K562 (cell line): Measurements from ENCODE around the gene ABHD14A. TPM values are rescaled to one million over a fixed set of nuclear protein-coding genes. Genes with fewer than 3 reads are reported as not detected.
A peak's percentile ranks its signal among the peaks of the same experiment; 100 is the strongest.

ENCODE experiments used
- ARID1B ChIP-seq: fragments of 450-650 bp; IDR thresholded peaks from 2 replicates; pipeline ENCODE4 v1.6.1; 2016; ENCODE audit warnings: antibody characterized with exemption, mild to moderate bottlenecking, inconsistent platforms
- CAMTA2 ChIP-seq: fragments of 250-450 bp; sonication (Bioruptor Pico); conservative IDR thresholded peaks from 2 replicates; pipeline ENCODE4 v1.5.1; 2022
- CBX8 ChIP-seq: fragments of 200-600 bp; sonication (generic); IDR thresholded peaks from 2 replicates; pipeline ENCODE4 v1.6.1; 2012; ENCODE audit warnings: borderline replicate concordance, mixed run types, low read depth, mild to moderate bottlenecking, moderate library complexity, mixed read lengths, low read length, control low read depth, inconsistent platforms; ENCODE audit not compliant: poor library complexity, severe bottlenecking; ENCODE audit errors: extremely low read depth
- CXXC5 ChIP-seq: fragments of 250-450 bp; sonication (Bioruptor Pico); IDR thresholded peaks from 2 replicates; pipeline ENCODE4 v1.8.0; 2022; ENCODE audit warnings: inconsistent platforms, mild to moderate bottlenecking, moderate library complexity
- ELF1 ChIP-seq: fragments of 200-800 bp; sonication (Bioruptor generic); IDR thresholded peaks from 2 replicates; pipeline ENCODE4 v1.6.1; 2016; ENCODE audit warnings: missing genetic modification characterization, missing compliant biosample characterization
- KLF16 ChIP-seq: IDR thresholded peaks from 2 replicates; pipeline ENCODE4 v1.6.1; 2016; ENCODE audit warnings: antibody characterized with exemption
- L3MBTL2 ChIP-seq: fragments of 450-650 bp; IDR thresholded peaks from 2 replicates; pipeline ENCODE4 v1.6.1; 2016; ENCODE audit warnings: mild to moderate bottlenecking, moderate library complexity
- RAD21 ChIP-seq, 2 experiments: fragments of 250-450 bp in 1 of 2; fragments of 450-650 bp in 1 of 2; sonication (Bioruptor Pico) in 1 of 2; formaldehyde crosslinking in 1 of 2; IDR thresholded peaks in 1 of 2; conservative IDR thresholded peaks in 1 of 2; 2 replicates each; pipeline versions ENCODE4 v1.4.0 to v1.8.0; 2020 to 2022; ENCODE audit warnings: mild to moderate bottlenecking in 2 of 2, moderate library complexity in 1 of 2
- RFX7 ChIP-seq: fragments of 250-450 bp; sonication (Bioruptor Pico); IDR thresholded peaks from 2 replicates; pipeline ENCODE4 v1.5.1; 2021; ENCODE audit warnings: mild to moderate bottlenecking
- SAP30 ChIP-seq: fragments of 200-600 bp; sonication (generic); IDR thresholded peaks from 2 replicates; pipeline ENCODE4 v1.6.1; 2012; ENCODE audit warnings: borderline replicate concordance, low read depth, mild to moderate bottlenecking, moderate library complexity, low read length, control low read depth, inconsistent platforms; ENCODE audit not compliant: insufficient read depth, poor library complexity, severe bottlenecking
- SIN3B ChIP-seq: fragments of 450-650 bp; IDR thresholded peaks from 2 replicates; pipeline ENCODE4 v1.6.1; 2017; ENCODE audit warnings: low read depth, mild to moderate bottlenecking, moderate library complexity
- SNIP1 ChIP-seq: fragments of 450-650 bp; IDR thresholded peaks from 2 replicates; pipeline ENCODE4 v1.7.1; 2017; ENCODE audit warnings: low read depth, mild to moderate bottlenecking
- ZNF23 ChIP-seq: fragments of 250-450 bp; sonication (Bioruptor Pico); IDR thresholded peaks from 2 replicates; pipeline ENCODE4 v1.4.0; 2020; ENCODE audit warnings: mild to moderate bottlenecking
- polyA plus RNA-seq, 8 experiments: library from polyadenylated mRNA; depleted of rRNA in 4 of 8; stranded (reverse) in 5 of 8; unstranded in 3 of 8; fragments of >200 nt; fragmentation: Nextera tagmentation in 2 of 8; fragmentation: Illumina TruSeq in 1 of 8; extraction: Ambion mirVana in 2 of 8; extraction: Trizol in 1 of 8; gene quantifications; 2 replicates each; pipeline versions ENCODE4 v1.2.1 to v1.2.3, GENCODE V29; 2011 to 2014; ENCODE audit warnings: inconsistent platforms in 1 of 8, missing spikeins in 1 of 8
- total RNA-seq, 7 experiments: library from RNA; depleted of rRNA in 6 of 7; stranded (reverse); fragments of >200 nt in 6 of 7; fragmentation: Illumina TruSeq in 2 of 7; extraction: Trizol in 2 of 7; gene quantifications; 2 replicates each; pipeline versions ENCODE4 v1.2.1 to v1.2.3, GENCODE V29; 2011 to 2021; ENCODE audit warnings: low replicate concordance in 1 of 7
- TF ChIP-seq, protein P1 (sequence below): fragments of 150-350 bp; IDR thresholded peaks from 2 replicates; pipeline ENCODE4 v1.6.1; 2014; ENCODE audit warnings: low read depth, mild to moderate bottlenecking, low read length, borderline replicate concordance
- TF ChIP-seq, protein P2 (sequence below): fragments of 450-650 bp; IDR thresholded peaks from 2 replicates; pipeline ENCODE4 v1.6.1; 2016; ENCODE audit warnings: low read depth, mild to moderate bottlenecking, moderate library complexity
- TF ChIP-seq, protein P3 (sequence below), 2 experiments: IDR thresholded peaks; 2 replicates each; pipeline ENCODE4 v1.6.1; 2011; ENCODE audit warnings: borderline replicate concordance in 1 of 2, control low read depth in 1 of 2, low read depth in 1 of 2, low read length in 1 of 2, mild to moderate bottlenecking in 1 of 2, mixed read lengths in 1 of 2, moderate library complexity in 1 of 2; ENCODE audit not compliant: insufficient read depth in 1 of 2, insufficient read length in 1 of 2, poor library complexity in 1 of 2, severe bottlenecking in 1 of 2; ENCODE audit errors: extremely low read depth in 1 of 2
- TF ChIP-seq, protein P4 (sequence below), 2 experiments: fragments of 450-650 bp; conservative IDR thresholded peaks; 2 replicates each; pipeline ENCODE4 v1.6.1; 2017; ENCODE audit warnings: mild to moderate bottlenecking in 2 of 2, moderate library complexity in 2 of 2
- TF ChIP-seq, protein P5 (sequence below): sonication (generic); formaldehyde crosslinking; IDR thresholded peaks from 2 replicates; pipeline ENCODE4 v1.9.0; 2022; ENCODE audit warnings: mild to moderate bottlenecking, missing genetic modification reagents

ABHD14A gene
- total and polyA plus RNA-seq, 9 of the 15 experiments (the other 6 are each of a cell fraction or from before 2014, with no cell fraction given) = 0.90 to 10.5 (median 8.3) TPM

DNA sequence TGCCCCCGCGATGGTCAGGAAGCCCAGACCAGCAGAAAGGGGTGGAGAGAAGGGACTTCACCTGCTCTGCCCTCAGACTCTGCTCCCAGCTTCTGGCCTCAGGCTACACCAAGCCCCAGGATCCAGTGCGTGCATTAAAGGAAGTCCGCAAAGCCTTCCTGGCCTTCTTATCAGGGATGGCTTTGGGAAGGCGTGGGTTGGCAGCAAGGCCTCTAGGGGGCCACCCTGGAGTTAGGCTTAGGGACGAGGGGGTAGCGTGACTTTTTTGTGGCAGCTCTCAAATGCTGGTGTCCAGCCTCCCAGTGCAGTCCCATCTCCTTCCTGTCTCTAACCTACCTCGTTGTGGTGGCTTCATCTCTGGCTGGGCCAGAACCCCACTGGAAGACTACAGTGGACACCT, 39.7 kb downstream of the ABHD14A start (continued):
- TF ChIP-seq CBX8 = no peak
- TF ChIP-seq, protein P1, sequence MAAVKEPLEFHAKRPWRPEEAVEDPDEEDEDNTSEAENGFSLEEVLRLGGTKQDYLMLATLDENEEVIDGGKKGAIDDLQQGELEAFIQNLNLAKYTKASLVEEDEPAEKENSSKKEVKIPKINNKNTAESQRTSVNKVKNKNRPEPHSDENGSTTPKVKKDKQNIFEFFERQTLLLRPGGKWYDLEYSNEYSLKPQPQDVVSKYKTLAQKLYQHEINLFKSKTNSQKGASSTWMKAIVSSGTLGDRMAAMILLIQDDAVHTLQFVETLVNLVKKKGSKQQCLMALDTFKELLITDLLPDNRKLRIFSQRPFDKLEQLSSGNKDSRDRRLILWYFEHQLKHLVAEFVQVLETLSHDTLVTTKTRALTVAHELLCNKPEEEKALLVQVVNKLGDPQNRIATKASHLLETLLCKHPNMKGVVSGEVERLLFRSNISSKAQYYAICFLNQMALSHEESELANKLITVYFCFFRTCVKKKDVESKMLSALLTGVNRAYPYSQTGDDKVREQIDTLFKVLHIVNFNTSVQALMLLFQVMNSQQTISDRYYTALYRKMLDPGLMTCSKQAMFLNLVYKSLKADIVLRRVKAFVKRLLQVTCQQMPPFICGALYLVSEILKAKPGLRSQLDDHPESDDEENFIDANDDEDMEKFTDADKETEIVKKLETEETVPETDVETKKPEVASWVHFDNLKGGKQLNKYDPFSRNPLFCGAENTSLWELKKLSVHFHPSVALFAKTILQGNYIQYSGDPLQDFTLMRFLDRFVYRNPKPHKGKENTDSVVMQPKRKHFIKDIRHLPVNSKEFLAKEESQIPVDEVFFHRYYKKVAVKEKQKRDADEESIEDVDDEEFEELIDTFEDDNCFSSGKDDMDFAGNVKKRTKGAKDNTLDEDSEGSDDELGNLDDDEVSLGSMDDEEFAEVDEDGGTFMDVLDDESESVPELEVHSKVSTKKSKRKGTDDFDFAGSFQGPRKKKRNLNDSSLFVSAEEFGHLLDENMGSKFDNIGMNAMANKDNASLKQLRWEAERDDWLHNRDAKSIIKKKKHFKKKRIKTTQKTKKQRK = no peak
- TF ChIP-seq, protein P2, sequence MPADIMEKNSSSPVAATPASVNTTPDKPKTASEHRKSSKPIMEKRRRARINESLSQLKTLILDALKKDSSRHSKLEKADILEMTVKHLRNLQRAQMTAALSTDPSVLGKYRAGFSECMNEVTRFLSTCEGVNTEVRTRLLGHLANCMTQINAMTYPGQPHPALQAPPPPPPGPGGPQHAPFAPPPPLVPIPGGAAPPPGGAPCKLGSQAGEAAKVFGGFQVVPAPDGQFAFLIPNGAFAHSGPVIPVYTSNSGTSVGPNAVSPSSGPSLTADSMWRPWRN = no peak
- TF ChIP-seq SIN3B = no peak
- TF ChIP-seq, protein P3, sequence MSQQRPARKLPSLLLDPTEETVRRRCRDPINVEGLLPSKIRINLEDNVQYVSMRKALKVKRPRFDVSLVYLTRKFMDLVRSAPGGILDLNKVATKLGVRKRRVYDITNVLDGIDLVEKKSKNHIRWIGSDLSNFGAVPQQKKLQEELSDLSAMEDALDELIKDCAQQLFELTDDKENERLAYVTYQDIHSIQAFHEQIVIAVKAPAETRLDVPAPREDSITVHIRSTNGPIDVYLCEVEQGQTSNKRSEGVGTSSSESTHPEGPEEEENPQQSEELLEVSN (IDR thresholded peaks at IDR 0.05; ENCODE audit: borderline replicate concordance in 1 of 2, extremely low read depth in 1 of 2, insufficient read depth in 1 of 2, insufficient read length in 1 of 2, low read depth in 1 of 2, low read length in 1 of 2, poor library complexity in 1 of 2, severe bottlenecking in 1 of 2) = peak in 1 of 2 experiments; percentile 16
- TF ChIP-seq SAP30 = no peak
- no peak for TF ChIP-seq SNIP1
- TF ChIP-seq RFX7 = no peak
- TF ChIP-seq ELF1 = no peak
- TF ChIP-seq, protein P4, sequence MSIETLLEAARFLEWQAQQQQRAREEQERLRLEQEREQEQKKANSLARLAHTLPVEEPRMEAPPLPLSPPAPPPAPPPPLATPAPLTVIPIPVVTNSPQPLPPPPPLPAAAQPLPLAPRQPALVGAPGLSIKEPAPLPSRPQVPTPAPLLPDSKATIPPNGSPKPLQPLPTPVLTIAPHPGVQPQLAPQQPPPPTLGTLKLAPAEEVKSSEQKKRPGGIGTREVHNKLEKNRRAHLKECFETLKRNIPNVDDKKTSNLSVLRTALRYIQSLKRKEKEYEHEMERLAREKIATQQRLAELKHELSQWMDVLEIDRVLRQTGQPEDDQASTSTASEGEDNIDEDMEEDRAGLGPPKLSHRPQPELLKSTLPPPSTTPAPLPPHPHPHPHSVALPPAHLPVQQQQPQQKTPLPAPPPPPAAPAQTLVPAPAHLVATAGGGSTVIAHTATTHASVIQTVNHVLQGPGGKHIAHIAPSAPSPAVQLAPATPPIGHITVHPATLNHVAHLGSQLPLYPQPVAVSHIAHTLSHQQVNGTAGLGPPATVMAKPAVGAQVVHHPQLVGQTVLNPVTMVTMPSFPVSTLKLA (conservative IDR thresholded peaks at IDR 0.05) = 0 out of 4 replicates have a peak, but pooled peaks of 1 of the 2 experiments have one; percentile 19
- TF ChIP-seq RAD21 (CRISPR knock-in tag; conservative IDR thresholded peaks at IDR 0.05 in 1 of 2, IDR thresholded peaks at IDR 0.05 in 1 of 2) = peak; percentile 19 to 57; a peak in 3 of 4 replicates
- TF ChIP-seq KLF16 = no peak
- TF ChIP-seq ARID1B = no peak
- peak; percentile 43; the same call in 1 of the 2 replicates for TF ChIP-seq L3MBTL2
- TF ChIP-seq, protein P5, sequence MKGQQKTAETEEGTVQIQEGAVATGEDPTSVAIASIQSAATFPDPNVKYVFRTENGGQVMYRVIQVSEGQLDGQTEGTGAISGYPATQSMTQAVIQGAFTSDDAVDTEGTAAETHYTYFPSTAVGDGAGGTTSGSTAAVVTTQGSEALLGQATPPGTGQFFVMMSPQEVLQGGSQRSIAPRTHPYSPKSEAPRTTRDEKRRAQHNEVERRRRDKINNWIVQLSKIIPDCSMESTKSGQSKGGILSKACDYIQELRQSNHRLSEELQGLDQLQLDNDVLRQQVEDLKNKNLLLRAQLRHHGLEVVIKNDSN (CRISPR knock-in tag) = 0 out of 2 replicates have a peak, but pooled peaks have one; percentile 18
- TF ChIP-seq CAMTA2 (CRISPR knock-in tag) = no peak
- TF ChIP-seq CXXC5 (CRISPR knock-in tag) = peak; percentile 41; the same call in 1 of the 2 replicates
- TF ChIP-seq ZNF23 (CRISPR knock-in tag) = no peak
